HepG2 (cell line): ENCODE results near the gene VKORC1. TPM values are rescaled to one million over a fixed set of nuclear protein-coding genes. Genes with fewer than 3 reads are reported as not detected.
A peak's percentile ranks its signal among the peaks of the same experiment; 100 is the strongest.

Experiments
- CCDC6 ChIP-seq: sonication (generic); formaldehyde crosslinking; IDR thresholded peaks from 2 replicates; pipeline ENCODE4 v1.8.1; 2022; ENCODE audit warnings: mild to moderate bottlenecking, missing genetic modification reagents, moderate library complexity
- HES4 ChIP-seq: sonication (generic); formaldehyde crosslinking; IDR thresholded peaks from 2 replicates; pipeline ENCODE4 v1.9.0; 2021; ENCODE audit warnings: mild to moderate bottlenecking, missing genetic modification reagents, borderline replicate concordance
- HNF4G ChIP-seq, 2 experiments: sonication (generic) in 1 of 2; formaldehyde crosslinking in 1 of 2; IDR thresholded peaks; 2 replicates each; pipeline versions ENCODE4 v1.4.0 to v1.6.1; 2011 to 2020; ENCODE audit warnings: borderline replicate concordance in 2 of 2, low read depth in 2 of 2, mild to moderate bottlenecking in 2 of 2, low read length in 1 of 2, missing genetic modification reagents in 1 of 2, moderate library complexity in 1 of 2
- HNRNPLL ChIP-seq: fragments of 200-400 bp; formaldehyde crosslinking; IDR thresholded peaks from 2 replicates; pipeline ENCODE4 v1.6.1; 2017; ENCODE audit warnings: mild to moderate bottlenecking, low read depth, low read length; ENCODE audit not compliant: poor library complexity, severe bottlenecking
- HOXA7 ChIP-seq: sonication (generic); formaldehyde crosslinking; IDR thresholded peaks from 2 replicates; pipeline ENCODE4 v1.8.1; 2022; ENCODE audit warnings: mild to moderate bottlenecking, missing genetic modification reagents, moderate library complexity
- KLF6 ChIP-seq: IDR thresholded peaks from 2 replicates; pipeline ENCODE4 v1.8.0; 2016; ENCODE audit warnings: missing biosample characterization, missing genetic modification reagents
- MEIS2 ChIP-seq: sonication (generic); formaldehyde crosslinking; IDR thresholded peaks from 2 replicates; pipeline ENCODE4 v1.9.0; 2021; ENCODE audit warnings: mild to moderate bottlenecking, missing genetic modification reagents
- MLLT10 ChIP-seq: sonication (generic); formaldehyde crosslinking; IDR thresholded peaks from 2 replicates; pipeline ENCODE4 v1.4.0; 2020; ENCODE audit warnings: missing genetic modification reagents
- MTA1 ChIP-seq: sonication (generic); formaldehyde crosslinking; IDR thresholded peaks from 2 replicates; pipeline ENCODE4 v1.4.0; 2020; ENCODE audit warnings: missing genetic modification reagents, mild to moderate bottlenecking, borderline replicate concordance
- MTF1 ChIP-seq: sonication (generic); formaldehyde crosslinking; IDR thresholded peaks from 2 replicates; pipeline ENCODE4 v1.5.0; 2020; ENCODE audit warnings: missing genetic modification reagents
- NR2F2 ChIP-seq: IDR thresholded peaks from 2 replicates; pipeline ENCODE4 v1.6.1; 2012; ENCODE audit warnings: low read depth, inconsistent platforms, borderline replicate concordance
- NRL ChIP-seq: sonication (generic); formaldehyde crosslinking; IDR thresholded peaks from 2 replicates; pipeline ENCODE4 v1.5.0; 2020; ENCODE audit warnings: missing genetic modification reagents, mild to moderate bottlenecking, moderate library complexity, borderline replicate concordance
- RAD21 ChIP-seq: fragments of 450-650 bp; formaldehyde crosslinking; IDR thresholded peaks from 2 replicates; pipeline ENCODE4 v1.5.0; 2020; ENCODE audit warnings: mild to moderate bottlenecking
- RCOR2 ChIP-seq: IDR thresholded peaks from 2 replicates; pipeline ENCODE4 v1.6.1; 2016; ENCODE audit warnings: missing biosample characterization, missing genetic modification reagents
- RFXAP ChIP-seq: sonication (generic); formaldehyde crosslinking; IDR thresholded peaks from 2 replicates; pipeline ENCODE4 v1.4.0; 2020; ENCODE audit warnings: missing genetic modification reagents, borderline replicate concordance
- TBX2 ChIP-seq: sonication (generic); formaldehyde crosslinking; IDR thresholded peaks from 2 replicates; pipeline ENCODE4 v1.5.0; 2020; ENCODE audit warnings: missing genetic modification reagents, mild to moderate bottlenecking, borderline replicate concordance
- ZFP1 ChIP-seq: IDR thresholded peaks from 2 replicates; pipeline ENCODE4 v1.6.1; 2016
- ZMYM3 ChIP-seq: sonication (generic); formaldehyde crosslinking; IDR thresholded peaks from 2 replicates; pipeline ENCODE4 v1.5.1; 2020; ENCODE audit warnings: mild to moderate bottlenecking, missing genetic modification reagents
- ZNF317 ChIP-seq: sonication (generic); formaldehyde crosslinking; IDR thresholded peaks from 2 replicates; pipeline ENCODE4 v1.5.0; 2020; ENCODE audit warnings: mild to moderate bottlenecking, missing genetic modification reagents
- ZNF644 ChIP-seq: IDR thresholded peaks from 2 replicates; pipeline ENCODE4 v1.6.1; 2016; ENCODE audit warnings: low read depth
- ZSCAN22 ChIP-seq: sonication (generic); formaldehyde crosslinking; IDR thresholded peaks from 2 replicates; pipeline ENCODE4 v1.4.0; 2020; ENCODE audit warnings: mild to moderate bottlenecking, missing genetic modification reagents
- ZSCAN31 ChIP-seq: sonication (generic); formaldehyde crosslinking; IDR thresholded peaks from 2 replicates; pipeline ENCODE4 v1.5.0; 2020; ENCODE audit warnings: low read depth, mild to moderate bottlenecking, missing genetic modification reagents
- polyA plus RNA-seq, 8 experiments: library from polyadenylated mRNA; depleted of rRNA in 3 of 8; stranded (reverse) in 7 of 8; unstranded in 1 of 8; fragments of >200 nt; fragmentation: Illumina TruSeq in 4 of 8; extraction: Trizol in 4 of 8; gene quantifications; 2 replicates each; pipeline versions ENCODE4 v1.2.1 to v1.2.3, GENCODE V29; 2011 to 2016; ENCODE audit warnings: low read depth in 4 of 8, missing spikeins in 1 of 8, mixed read lengths in 1 of 8; ENCODE audit not compliant: insufficient read depth in 1 of 8
- total RNA-seq, 5 experiments: library from RNA; depleted of rRNA; stranded (reverse); fragments of >200 nt; fragmentation: Illumina TruSeq; extraction: Trizol; gene quantifications; 2 replicates each; pipeline ENCODE4 v1.2.3, GENCODE V29; 2016; ENCODE audit warnings: low read depth in 1 of 5
- TF ChIP-seq, protein P1 (sequence below): sonication (generic); formaldehyde crosslinking; IDR thresholded peaks from 2 replicates; pipeline ENCODE4 v1.4.0; 2020; ENCODE audit warnings: low read depth, missing genetic modification reagents
- TF ChIP-seq, protein P2 (sequence below): IDR thresholded peaks from 2 replicates; pipeline ENCODE4 v1.6.1; 2016; ENCODE audit warnings: missing genetic modification reagents, missing compliant biosample characterization
- TF ChIP-seq, protein P3 (sequence below): IDR thresholded peaks from 2 replicates; pipeline ENCODE4 v1.6.1; 2016; ENCODE audit warnings: low read depth, control low read depth

Gene VKORC1
- total and polyA plus RNA-seq, 2 of the 13 experiments (the other 11 are each of a cell fraction or from before 2014, with no cell fraction given): 141 to 615 TPM

DNA sequence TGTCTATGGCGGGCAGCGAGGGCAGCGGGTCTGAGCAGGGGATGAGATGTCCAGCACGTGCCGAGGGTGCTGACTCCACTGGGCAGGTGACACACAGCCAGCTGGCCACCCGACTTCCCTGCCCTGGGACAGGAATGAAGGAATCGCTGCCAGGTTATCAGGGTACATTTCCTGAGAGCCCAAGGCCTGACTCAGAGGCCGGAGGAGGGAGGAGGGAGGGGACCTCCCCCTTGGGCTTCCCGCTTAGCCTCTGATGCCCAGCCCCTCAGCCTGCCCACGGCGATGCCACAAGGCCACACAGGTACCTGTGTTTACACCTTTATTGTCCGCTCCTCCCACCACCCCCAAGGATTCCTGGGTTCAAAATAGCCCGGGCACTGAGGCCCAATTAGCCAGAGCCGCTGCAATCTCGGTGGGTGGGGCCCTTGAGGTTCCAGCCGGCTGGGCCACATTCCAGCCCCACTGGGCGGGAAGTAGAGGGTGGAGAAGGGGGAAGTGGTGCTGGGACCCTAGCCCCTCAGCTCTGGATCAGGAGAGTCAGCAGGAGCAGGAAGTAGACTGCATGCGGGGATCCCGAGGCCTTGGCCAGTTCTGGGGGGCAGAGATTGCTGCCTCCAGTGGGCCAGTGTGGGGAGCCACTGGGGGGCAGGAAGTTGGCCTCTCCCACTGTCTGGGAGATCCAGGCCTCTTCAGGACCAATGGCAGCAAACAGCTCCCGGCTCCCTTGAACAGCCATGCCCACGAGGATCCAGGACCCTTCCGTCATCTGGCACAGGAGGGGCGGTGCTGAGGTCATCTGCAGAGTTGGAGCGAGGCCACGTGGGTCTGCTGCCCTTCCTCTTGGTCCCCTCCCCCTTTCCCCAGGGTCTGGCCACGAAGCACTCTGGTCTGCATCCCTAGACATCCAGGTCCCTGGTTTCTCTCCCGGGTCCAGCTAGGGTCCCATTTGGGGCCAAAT, 44.3 kb upstream of the VKORC1 start (continued):
- TF ChIP-seq, protein P1, sequence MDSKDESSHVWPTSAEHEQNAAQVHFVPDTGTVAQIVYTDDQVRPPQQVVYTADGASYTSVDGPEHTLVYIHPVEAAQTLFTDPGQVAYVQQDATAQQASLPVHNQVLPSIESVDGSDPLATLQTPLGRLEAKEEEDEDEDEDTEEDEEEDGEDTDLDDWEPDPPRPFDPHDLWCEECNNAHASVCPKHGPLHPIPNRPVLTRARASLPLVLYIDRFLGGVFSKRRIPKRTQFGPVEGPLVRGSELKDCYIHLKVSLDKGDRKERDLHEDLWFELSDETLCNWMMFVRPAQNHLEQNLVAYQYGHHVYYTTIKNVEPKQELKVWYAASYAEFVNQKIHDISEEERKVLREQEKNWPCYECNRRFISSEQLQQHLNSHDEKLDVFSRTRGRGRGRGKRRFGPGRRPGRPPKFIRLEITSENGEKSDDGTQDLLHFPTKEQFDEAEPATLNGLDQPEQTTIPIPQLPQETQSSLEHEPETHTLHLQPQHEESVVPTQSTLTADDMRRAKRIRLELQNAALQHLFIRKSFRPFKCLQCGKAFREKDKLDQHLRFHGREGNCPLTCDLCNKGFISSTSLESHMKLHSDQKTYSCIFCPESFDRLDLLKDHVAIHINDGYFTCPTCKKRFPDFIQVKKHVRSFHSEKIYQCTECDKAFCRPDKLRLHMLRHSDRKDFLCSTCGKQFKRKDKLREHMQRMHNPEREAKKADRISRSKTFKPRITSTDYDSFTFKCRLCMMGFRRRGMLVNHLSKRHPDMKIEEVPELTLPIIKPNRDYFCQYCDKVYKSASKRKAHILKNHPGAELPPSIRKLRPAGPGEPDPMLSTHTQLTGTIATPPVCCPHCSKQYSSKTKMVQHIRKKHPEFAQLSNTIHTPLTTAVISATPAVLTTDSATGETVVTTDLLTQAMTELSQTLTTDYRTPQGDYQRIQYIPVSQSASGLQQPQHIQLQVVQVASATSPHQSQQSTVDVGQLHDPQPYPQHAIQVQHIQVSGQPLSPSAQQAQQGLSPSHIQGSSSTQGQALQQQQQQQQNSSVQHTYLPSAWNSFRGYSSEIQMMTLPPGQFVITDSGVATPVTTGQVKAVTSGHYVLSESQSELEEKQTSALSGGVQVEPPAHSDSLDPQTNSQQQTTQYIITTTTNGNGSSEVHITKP (CRISPR knock-in tag): no peak
- TF ChIP-seq HNF4G (IDR thresholded peaks at IDR 0.05; ENCODE audit: borderline replicate concordance, low read depth, low read length): no peak
- 0 out of 2 replicates have a peak, but pooled peaks have one; percentile 18 for TF ChIP-seq HNF4G (CRISPR knock-in tag; IDR thresholded peaks at IDR 0.05; ENCODE audit: borderline replicate concordance, low read depth)
- 0 out of 2 replicates have a peak, but pooled peaks have one; percentile 74 for TF ChIP-seq NRL (CRISPR knock-in tag)
- TF ChIP-seq RFXAP (CRISPR knock-in tag): peak; percentile 48; the same call in 1 of the 2 replicates
- TF ChIP-seq HOXA7: no peak
- no peak for TF ChIP-seq ZSCAN22
- TF ChIP-seq, protein P2, sequence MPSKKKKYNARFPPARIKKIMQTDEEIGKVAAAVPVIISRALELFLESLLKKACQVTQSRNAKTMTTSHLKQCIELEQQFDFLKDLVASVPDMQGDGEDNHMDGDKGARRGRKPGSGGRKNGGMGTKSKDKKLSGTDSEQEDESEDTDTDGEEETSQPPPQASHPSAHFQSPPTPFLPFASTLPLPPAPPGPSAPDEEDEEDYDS (CRISPR knock-in tag): 0 out of 2 replicates have a peak, but pooled peaks have one; percentile 15
- peak; percentile 49; the same call in 1 of the 2 replicates for TF ChIP-seq HES4 (CRISPR knock-in tag)
- TF ChIP-seq HNRNPLL: peak; percentile 25
- 0 out of 2 replicates have a peak, but pooled peaks have one; percentile 22 for TF ChIP-seq KLF6 (CRISPR knock-in tag)
- TF ChIP-seq RAD21 (CRISPR knock-in tag): no peak
- no peak for TF ChIP-seq RCOR2 (CRISPR knock-in tag)
- TF ChIP-seq, protein P3, sequence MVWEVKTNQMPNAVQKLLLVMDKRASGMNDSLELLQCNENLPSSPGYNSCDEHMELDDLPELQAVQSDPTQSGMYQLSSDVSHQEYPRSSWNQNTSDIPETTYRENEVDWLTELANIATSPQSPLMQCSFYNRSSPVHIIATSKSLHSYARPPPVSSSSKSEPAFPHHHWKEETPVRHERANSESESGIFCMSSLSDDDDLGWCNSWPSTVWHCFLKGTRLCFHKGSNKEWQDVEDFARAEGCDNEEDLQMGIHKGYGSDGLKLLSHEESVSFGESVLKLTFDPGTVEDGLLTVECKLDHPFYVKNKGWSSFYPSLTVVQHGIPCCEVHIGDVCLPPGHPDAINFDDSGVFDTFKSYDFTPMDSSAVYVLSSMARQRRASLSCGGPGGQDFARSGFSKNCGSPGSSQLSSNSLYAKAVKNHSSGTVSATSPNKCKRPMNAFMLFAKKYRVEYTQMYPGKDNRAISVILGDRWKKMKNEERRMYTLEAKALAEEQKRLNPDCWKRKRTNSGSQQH (CRISPR knock-in tag): no peak
- no peak for TF ChIP-seq CCDC6 (CRISPR knock-in tag)
- no peak for TF ChIP-seq ZSCAN31 (CRISPR knock-in tag)
- 0 out of 2 replicates have a peak, but pooled peaks have one; percentile 54 for TF ChIP-seq MTA1 (CRISPR knock-in tag)
- no peak for TF ChIP-seq MTF1
- TF ChIP-seq ZMYM3 (CRISPR knock-in tag): 0 out of 2 replicates have a peak, but pooled peaks have one; percentile 30
- peak; percentile 7; the same call in 1 of the 2 replicates for TF ChIP-seq ZNF644
- TF ChIP-seq MLLT10 (CRISPR knock-in tag): no peak
- TF ChIP-seq ZFP1 (CRISPR knock-in tag): no peak
- peak; percentile 66; the same call in 1 of the 2 replicates for TF ChIP-seq ZNF317 (CRISPR knock-in tag)
- no peak for TF ChIP-seq NR2F2
- TF ChIP-seq TBX2 (CRISPR knock-in tag): peak; percentile 68
- TF ChIP-seq MEIS2 (CRISPR knock-in tag): no peak
